Caco-2 (cell line): Measurements from ENCODE around the gene TASOR2. TPM values are rescaled to one million over a fixed set of nuclear protein-coding genes. Genes with fewer than 3 reads are reported as not detected.

ENCODE experiments used
- BruUV-seq: library from RNA; stranded (reverse); fragments of 400-500 nt; replicated peaks from 2 replicates; lab custom pipeline; 2021; lab: Mats Ljungman, UMichigan
- CTCF ChIA-PET: fragments of 300-600 bp; sonication (Branson Sonifier 250); formaldehyde crosslinking; loops from one replicate; lab custom pipeline; 2022; ENCODE audit warnings: antibody characterized with exemption; lab: Charles Lee
- POLR2A ChIA-PET: fragments of 300-600 bp; sonication (Branson Sonifier 250); formaldehyde crosslinking; loops from one replicate; lab custom pipeline; 2022; ENCODE audit warnings: antibody characterized with exemption; lab: Charles Lee
- DNase-seq, 2 experiments: peaks; one replicate each; pipeline versions ENCODE4 v3.0.0 to v3.0.0-alpha.2; 2020 to 2022
- H3K27me3 ChIP-seq: replicated peaks from 2 replicates; pipeline ENCODE4 v1.6.0; 2011; ENCODE audit warnings: low read length; ENCODE audit not compliant: control insufficient read depth, insufficient read depth
- H3K36me3 ChIP-seq: 2 replicates; pipeline ENCODE4 v1.5.1; 2011; ENCODE audit warnings: low read length; ENCODE audit not compliant: control insufficient read depth, insufficient read depth
- H3K4me1 ChIP-seq: fragments of 250-450 bp; sonication (Bioruptor Pico); 2 replicates; pipeline ENCODE4 v1.5.1; 2020; ENCODE audit warnings: mild to moderate bottlenecking
- H3K4me3 ChIP-seq: 2 replicates; pipeline ENCODE4 v1.5.1; 2011; ENCODE audit warnings: low read depth, mild to moderate bottlenecking, control low read depth, low read length
- H3K9me3 ChIP-seq: fragments of 250-450 bp; sonication (Bioruptor Pico); 2 replicates; pipeline ENCODE4 v1.5.1; 2020; ENCODE audit warnings: mild to moderate bottlenecking, moderate library complexity
- H3K27ac Mint-ChIP-seq: one replicate; pipeline ENCODE4 v1.8.0; 2022; ENCODE audit warnings: mixed read lengths; ENCODE audit not compliant: unreplicated experiment
- H3K27me3 Mint-ChIP-seq: one replicate; pipeline ENCODE4 v1.8.0; 2022; ENCODE audit warnings: mixed read lengths; ENCODE audit not compliant: insufficient read depth, unreplicated experiment
- H3K36me3 Mint-ChIP-seq: one replicate; pipeline ENCODE4 v1.8.0; 2022; ENCODE audit warnings: mild to moderate bottlenecking, mixed read lengths; ENCODE audit not compliant: insufficient read depth, unreplicated experiment
- H3K4me1 Mint-ChIP-seq: one replicate; pipeline ENCODE4 v1.8.0; 2022; ENCODE audit warnings: low read depth, mixed read lengths; ENCODE audit not compliant: unreplicated experiment
- H3K4me3 Mint-ChIP-seq: one replicate; pipeline ENCODE4 v1.8.0; 2022; ENCODE audit warnings: mild to moderate bottlenecking, moderate library complexity, mixed read lengths; ENCODE audit not compliant: unreplicated experiment
- H3K9me3 Mint-ChIP-seq: one replicate; pipeline ENCODE4 v1.8.0; 2022; ENCODE audit warnings: mixed read lengths; ENCODE audit not compliant: unreplicated experiment
- CTCF ChIP-seq, 2 experiments: fragments of 200-600 bp in 1 of 2; IDR thresholded peaks; 1 replicate in 1 of 2; 2 replicates in 1 of 2; pipeline versions ENCODE4 v1.5.1 to v1.8.0; 2011 to 2022; ENCODE audit warnings: antibody characterized with exemption in 1 of 2, control low read depth in 1 of 2, inconsistent platforms in 1 of 2, low read depth in 1 of 2, low read length in 1 of 2, mild to moderate bottlenecking in 1 of 2, moderate library complexity in 1 of 2; ENCODE audit not compliant: insufficient read depth in 1 of 2, severe bottlenecking in 1 of 2, unreplicated experiment in 1 of 2
- intact Hi-C: fragments of 100-400 bp; cut with micrococcal nuclease; formaldehyde crosslinking; loops from one replicate; pipeline ENCODE4 v1.10.0; 2022; ENCODE audit not compliant: unreplicated experiment
- total RNA-seq: library from RNA; stranded (reverse); gene quantifications from 2 replicates; pipeline ENCODE4 v1.2.3, GENCODE V29; 2022

The TASOR2 gene
- total RNA-seq, 1 experiment from 2014 or later: 102 TPM

GRCh38 chr10:5730766-5731165, 46.1 kb downstream of the TASOR2 start:
- H3K36me3 Mint-ChIP-seq: peaks cover 65% of the 10 kb centered on the region
- ChIA-PET POLR2A (no interaction called here), CTCF (no interaction called here)
- Histone ChIP-seq H3K4me1 (no peaks in the 10 kb centered on the region), H3K27me3 (no peaks in the 10 kb centered on the region), H3K9me3 (no peaks in the 10 kb centered on the region), H3K4me3 (no peak overlapping the region), H3K36me3 (peaks cover 1% of the 10 kb centered on the region; the same call in 1 of the 2 replicates)
- H3K4me1 Mint-ChIP-seq: no peaks in the 10 kb centered on the region
- intact Hi-C loops: no loop called here
- no peaks in the 10 kb centered on the region for H3K9me3 Mint-ChIP-seq
- BruUV-seq: no TSS peak
- no peak for DNase-seq
- no peak overlapping the region for H3K27ac Mint-ChIP-seq
- TF ChIP-seq CTCF (IDR thresholded peaks at IDR 0.05; ENCODE audit: insufficient read depth in 1 of 2, low read depth in 1 of 2, low read length in 1 of 2, severe bottlenecking in 1 of 2, unreplicated experiment in 1 of 2): no peak
- no peak overlapping the region for H3K4me3 Mint-ChIP-seq
- H3K27me3 Mint-ChIP-seq: no peaks in the 10 kb centered on the region

GRCh38 chr10:5731559-5731958, 46.9 kb downstream of the TASOR2 start:
- Mint-ChIP-seq H3K27me3 (no peaks in the 10 kb centered on the region), H3K36me3 (peaks cover 71% of the 10 kb centered on the region), H3K4me1 (no peaks in the 10 kb centered on the region), H3K27ac (no peak overlapping the region), H3K4me3 (no peak overlapping the region), H3K9me3 (no peaks in the 10 kb centered on the region)
- Histone ChIP-seq H3K4me1 (no peaks in the 10 kb centered on the region), H3K36me3 (peaks cover 1% of the 10 kb centered on the region; the same call in 1 of the 2 replicates), H3K27me3 (no peaks in the 10 kb centered on the region), H3K9me3 (no peaks in the 10 kb centered on the region), H3K4me3 (no peak overlapping the region)
- no peak for TF ChIP-seq CTCF (IDR thresholded peaks at IDR 0.05; ENCODE audit: insufficient read depth in 1 of 2, low read depth in 1 of 2, low read length in 1 of 2, severe bottlenecking in 1 of 2, unreplicated experiment in 1 of 2)
- ChIA-PET CTCF (no interaction called here), POLR2A (no interaction called here)
- no peak for DNase-seq
- no TSS peak for BruUV-seq
- intact Hi-C loops: no loop called here

GRCh38 chr10:5732141-5732540, 47.5 kb downstream of the TASOR2 start:
- H3K27ac Mint-ChIP-seq: no peak overlapping the region
- intact Hi-C loops: no loop called here
- TF ChIP-seq CTCF (IDR thresholded peaks at IDR 0.05; ENCODE audit: insufficient read depth in 1 of 2, low read depth in 1 of 2, low read length in 1 of 2, severe bottlenecking in 1 of 2, unreplicated experiment in 1 of 2): no peak
- Histone ChIP-seq H3K36me3 (no peaks in the 10 kb centered on the region), H3K4me3 (no peak overlapping the region), H3K4me1 (no peaks in the 10 kb centered on the region), H3K27me3 (no peaks in the 10 kb centered on the region), H3K9me3 (no peaks in the 10 kb centered on the region)
- CTCF ChIA-PET: no interaction called here
- POLR2A ChIA-PET: no interaction called here
- peaks cover 73% of the 10 kb centered on the region for H3K36me3 Mint-ChIP-seq
- DNase-seq: no peak
- no TSS peak for BruUV-seq
- H3K4me1 Mint-ChIP-seq: no peaks in the 10 kb centered on the region
- H3K27me3 Mint-ChIP-seq: no peaks in the 10 kb centered on the region
- no peak overlapping the region for H3K4me3 Mint-ChIP-seq
- H3K9me3 Mint-ChIP-seq: no peaks in the 10 kb centered on the region

Other genes with a start within 250 kb of the TASOR2 start
- gene CALML5, start 185.3 kb upstream of the TASOR2 start, total RNA-seq: not detected in 2 replicates
- 0.18 TPM in 1 of 2 replicates, not detected in the other for gene CALML3, start 159.9 kb upstream of the TASOR2 start, total RNA-seq
- gene ASB13, start 18.2 kb upstream of the TASOR2 start, total RNA-seq: 37.0 and 44.8 TPM in 2 replicates
- 436 and 446 TPM in 2 replicates for gene GDI2, start 128.6 kb downstream of the TASOR2 start, total RNA-seq
- gene ANKRD16, start 205.1 kb downstream of the TASOR2 start, total RNA-seq: 17.4 and 20.2 TPM in 2 replicates
- 83.3 and 96.1 TPM in 2 replicates for gene FBH1, start 205.4 kb downstream of the TASOR2 start, total RNA-seq